NCI-H446 treated with DMSO at 0.1 percent for 48 hours (cell line): ENCODE measurements around the gene RFX3.
A peak's percentile ranks its signal among the peaks of the same experiment; 100 is the strongest.

Source experiments
- DNase-seq: peaks from one replicate; lab custom pipeline; 2025; lab: John Stamatoyannopoulos, UW

The RFX3 gene

GRCh38 chr9:3281399-3281798, 244.4 kb downstream of the RFX3 start:
- no peak for DNase-seq

- DNase-seq: no peak
Observed at GRCh38 chr9:3277200-3277599, 248.6 kb downstream of the RFX3 start.

GRCh38 chr9:3271581-3271980, 254.2 kb downstream of the RFX3 start:
- no peak for DNase-seq

GRCh38 chr9:3271157-3271556, 254.6 kb downstream of the RFX3 start:
- DNase-seq: no peak

GRCh38 chr9:3268223-3268622, 257.6 kb downstream of the RFX3 start:
- DNase-seq: no peak

GRCh38 chr9:3263698-3264097, 262.1 kb downstream of the RFX3 start:
- no peak for DNase-seq

- no peak for DNase-seq
Observed at GRCh38 chr9:3262826-3263529, 262.8 kb downstream of the RFX3 start.

GRCh38 chr9:3261484-3261883, 264.3 kb downstream of the RFX3 start:
- DNase-seq: no peak

- DNase-seq: no peak
Observed at GRCh38 chr9:3256571-3257330, 269.1 kb downstream of the RFX3 start.

- DNase-seq: no peak
Observed at GRCh38 chr9:3251309-3251708, 274.5 kb downstream of the RFX3 start.

- no peak for DNase-seq
Observed at GRCh38 chr9:3250741-3251140, 275.1 kb downstream of the RFX3 start.

GRCh38 chr9:3247211-3247610, 278.6 kb downstream of the RFX3 start:
- no peak for DNase-seq

GRCh38 chr9:3246241-3246640, 279.6 kb downstream of the RFX3 start:
- no peak for DNase-seq

GRCh38 chr9:3244963-3245653, 280.7 kb downstream of the RFX3 start:
- no peak for DNase-seq

- DNase-seq: no peak
Observed at GRCh38 chr9:3243683-3244082, 282.1 kb downstream of the RFX3 start.

GRCh38 chr9:3241290-3241689, 284.5 kb downstream of the RFX3 start:
- no peak for DNase-seq

- peak; percentile 68 for DNase-seq
Observed at GRCh38 chr9:3240656-3241268, 285.0 kb downstream of the RFX3 start.

GRCh38 chr9:3239240-3239639, 286.6 kb downstream of the RFX3 start:
- no peak for DNase-seq

GRCh38 chr9:3238236-3238635, 287.6 kb downstream of the RFX3 start:
- no peak for DNase-seq

GRCh38 chr9:3237121-3237520, 288.7 kb downstream of the RFX3 start:
- no peak for DNase-seq

GRCh38 chr9:3235497-3235896, 290.3 kb downstream of the RFX3 start:
- DNase-seq: no peak

- DNase-seq: peak; percentile 58
Observed at GRCh38 chr9:3224931-3225330, 300.9 kb downstream of the RFX3 start.

GRCh38 chr9:3215658-3216057, 310.1 kb downstream of the RFX3 start:
- no peak for DNase-seq
